GM19324 (cell line): Measurements from ENCODE around the gene IL6R.
"Not testable (repeated sequence)": the region's sequence is repeated elsewhere in the genome, so short reads cannot be mapped to it uniquely, and the experiment has no call there.

ENCODE experiments used
- ATAC-seq: cut with Tn5 transposase; IDR thresholded peaks from one replicate; pipeline ENCODE4 v1.9.1; 2021; ENCODE audit warnings: mild to moderate bottlenecking, moderate library complexity; ENCODE audit not compliant: unreplicated experiment, low FRiP score

The IL6R gene

DNA sequence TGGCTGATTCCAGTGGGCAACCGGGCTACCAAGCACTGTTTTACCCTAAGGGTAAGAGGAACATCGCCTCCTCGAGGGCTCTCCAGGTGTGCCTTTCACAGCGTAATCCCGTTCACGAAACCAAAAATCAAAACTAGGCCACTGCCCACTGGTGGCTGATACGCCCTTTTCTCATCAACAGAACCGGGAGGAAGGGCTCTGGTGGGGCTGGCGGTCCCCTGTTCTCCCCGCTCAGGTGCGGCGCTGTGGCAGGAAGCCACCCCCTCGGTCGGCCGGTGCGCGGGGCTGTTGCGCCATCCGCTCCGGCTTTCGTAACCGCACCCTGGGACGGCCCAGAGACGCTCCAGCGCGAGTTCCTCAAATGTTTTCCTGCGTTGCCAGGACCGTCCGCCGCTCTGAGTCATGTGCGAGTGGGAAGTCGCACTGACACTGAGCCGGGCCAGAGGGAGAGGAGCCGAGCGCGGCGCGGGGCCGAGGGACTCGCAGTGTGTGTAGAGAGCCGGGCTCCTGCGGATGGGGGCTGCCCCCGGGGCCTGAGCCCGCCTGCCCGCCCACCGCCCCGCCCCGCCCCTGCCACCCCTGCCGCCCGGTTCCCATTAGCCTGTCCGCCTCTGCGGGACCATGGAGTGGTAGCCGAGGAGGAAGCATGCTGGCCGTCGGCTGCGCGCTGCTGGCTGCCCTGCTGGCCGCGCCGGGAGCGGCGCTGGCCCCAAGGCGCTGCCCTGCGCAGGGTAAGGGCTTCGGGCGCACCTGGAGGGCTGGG is at the start of gene IL6R:
IL6R (plus strand) TSS at position 360 of the 763 bp plus-strand sequence; CDS start at position 647, 287 bp downstream.
- peak; percentile 37 for ATAC-seq

DNA sequence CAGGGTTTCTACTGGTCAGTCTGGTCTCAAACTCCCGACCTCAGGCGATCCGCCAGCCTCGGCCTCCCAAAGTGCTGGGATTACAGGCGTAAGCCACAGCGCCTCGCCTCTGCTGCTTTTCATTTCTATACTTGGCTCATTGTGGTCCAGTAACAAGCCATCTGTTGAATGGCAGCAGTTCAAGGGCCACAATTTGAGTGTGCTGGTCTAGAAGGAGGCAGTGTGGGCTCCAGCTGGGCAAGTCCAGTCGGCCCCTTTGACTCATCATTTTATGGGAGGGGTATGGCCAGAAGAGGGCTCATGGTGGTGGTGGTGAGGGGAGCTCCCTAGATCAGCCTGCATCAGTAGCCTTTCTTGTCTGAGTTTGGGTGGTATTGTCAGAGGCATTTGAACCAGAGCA is 46.6 kb upstream of the IL6R start:
- no peak for ATAC-seq

DNA sequence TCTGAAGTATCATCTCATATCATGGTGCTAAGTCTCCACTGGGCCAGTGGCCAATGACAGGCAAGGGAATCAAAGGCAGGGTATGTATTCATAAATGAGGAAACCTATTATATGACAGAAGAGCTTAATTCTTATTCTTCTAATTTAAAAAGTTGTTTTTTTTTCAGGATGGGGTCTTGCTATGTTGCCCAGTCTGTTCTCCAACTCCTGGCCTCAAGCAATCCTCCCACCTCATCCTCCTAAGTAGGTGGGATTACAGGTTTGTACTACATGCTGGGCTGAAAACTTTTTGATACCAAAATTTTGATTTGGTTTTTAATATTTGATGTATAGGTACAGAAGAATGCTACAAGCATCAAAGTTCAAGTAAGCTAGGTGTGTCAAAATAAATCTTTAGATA is 44.9 kb upstream of the IL6R start:
- no peak for ATAC-seq

DNA sequence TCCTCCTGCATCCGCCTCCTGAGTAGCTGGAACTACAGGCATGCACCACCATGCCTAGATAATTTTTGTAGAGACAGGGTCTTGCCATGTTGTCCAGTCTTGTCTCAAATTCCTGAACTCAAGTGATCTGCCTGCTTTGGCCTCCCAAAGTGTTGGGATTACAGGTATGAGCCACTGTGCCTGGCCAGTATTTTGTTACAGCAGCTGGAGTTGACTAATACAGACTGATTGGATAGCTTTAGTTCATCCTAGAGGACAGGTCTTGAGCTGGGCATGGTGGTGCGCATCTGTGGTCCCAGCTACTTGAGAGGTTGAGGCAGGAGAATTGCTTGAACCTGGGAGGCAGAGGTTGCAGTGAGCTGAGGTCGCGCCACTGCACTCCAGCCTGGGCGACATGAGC is 44.3 kb upstream of the IL6R start:
- not testable (repeated sequence) for ATAC-seq

DNA sequence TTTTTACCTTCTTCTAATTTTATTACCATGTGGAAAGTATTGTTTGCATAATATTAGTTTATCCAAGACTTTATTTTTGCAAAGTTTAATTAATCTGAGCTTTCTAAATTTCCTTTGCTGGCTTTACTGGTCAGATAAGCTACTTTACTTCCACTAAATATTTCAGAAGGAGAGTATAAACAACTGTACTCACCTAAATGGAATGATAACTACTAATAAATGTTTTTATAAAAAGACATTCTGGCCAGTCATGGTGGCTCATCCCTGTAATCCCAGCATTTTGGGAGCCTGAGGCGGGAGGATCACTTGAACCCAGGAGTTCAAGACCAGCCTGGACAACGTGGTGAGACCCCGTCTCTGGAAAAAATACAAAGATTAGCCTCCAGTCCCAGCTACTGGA is 43.8 kb upstream of the IL6R start:
- ATAC-seq = no peak

DNA sequence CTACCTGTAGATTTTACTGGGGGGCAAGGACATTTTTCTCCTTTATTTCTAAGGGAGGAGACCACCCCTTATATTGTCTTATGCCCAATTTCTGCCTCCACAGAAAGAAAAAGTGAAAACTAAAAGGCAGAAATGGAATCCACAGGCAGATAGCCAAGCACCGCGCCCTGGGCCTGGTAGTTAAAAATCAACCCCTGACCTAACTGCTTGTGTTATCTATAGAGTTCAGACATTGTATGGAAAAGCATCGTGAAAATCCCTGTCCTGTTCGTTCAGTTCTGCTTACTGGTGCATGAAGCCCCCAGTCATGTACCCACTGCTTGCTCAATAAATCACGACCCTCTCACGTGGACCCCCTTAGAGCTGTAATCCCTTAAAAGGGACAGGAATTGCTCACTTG is 33.7 kb upstream of the IL6R start:
- ATAC-seq = no peak

DNA sequence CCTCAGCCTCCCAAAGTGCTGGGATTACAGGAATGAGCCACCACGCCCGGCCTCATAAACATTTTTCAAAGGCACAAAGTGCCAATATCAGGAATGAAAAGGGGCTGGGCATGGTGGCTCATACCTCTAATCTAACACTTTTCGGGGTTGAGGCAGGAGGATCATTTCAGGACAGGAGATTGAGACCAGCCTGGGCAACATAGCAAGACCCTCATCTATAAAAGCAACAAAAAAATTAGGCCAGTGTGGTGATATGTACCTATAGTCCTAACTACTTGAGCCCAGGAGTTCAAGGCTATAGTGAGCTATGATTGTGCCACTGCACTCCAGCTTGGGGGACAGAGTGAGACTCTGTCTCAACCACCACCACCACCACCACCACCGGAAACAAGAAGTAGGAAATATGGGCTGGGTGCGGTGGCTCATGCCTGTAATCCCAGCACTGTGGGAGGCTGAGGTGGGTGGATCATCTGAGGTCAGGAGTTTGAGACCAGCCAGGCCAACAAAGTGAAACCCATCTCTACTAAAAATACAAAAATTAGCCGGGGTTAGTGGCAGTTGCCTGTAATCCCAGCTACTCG is 31.3 kb upstream of the IL6R start:
- ATAC-seq = not testable (repeated sequence)

DNA sequence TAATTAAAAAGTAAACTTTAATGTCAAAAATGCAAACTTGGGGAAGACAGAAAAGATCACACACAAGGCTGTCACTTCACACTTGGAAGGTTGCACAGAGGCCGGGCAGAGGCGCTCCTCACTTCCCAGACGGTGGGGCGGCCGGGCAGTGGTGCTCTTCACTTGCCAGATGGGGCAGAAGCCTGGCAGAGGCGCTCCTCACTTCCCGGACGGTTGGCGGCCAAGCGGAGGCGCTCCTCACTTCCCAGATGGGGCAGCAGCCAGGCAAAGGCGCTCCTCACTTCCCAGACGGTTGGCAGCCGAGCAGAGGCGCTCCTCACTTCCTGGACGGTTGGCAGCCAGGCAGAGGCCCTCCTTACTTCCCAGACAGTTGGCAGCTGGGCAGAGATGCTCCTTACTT is 25.8 kb upstream of the IL6R start:
- ATAC-seq = no peak

DNA sequence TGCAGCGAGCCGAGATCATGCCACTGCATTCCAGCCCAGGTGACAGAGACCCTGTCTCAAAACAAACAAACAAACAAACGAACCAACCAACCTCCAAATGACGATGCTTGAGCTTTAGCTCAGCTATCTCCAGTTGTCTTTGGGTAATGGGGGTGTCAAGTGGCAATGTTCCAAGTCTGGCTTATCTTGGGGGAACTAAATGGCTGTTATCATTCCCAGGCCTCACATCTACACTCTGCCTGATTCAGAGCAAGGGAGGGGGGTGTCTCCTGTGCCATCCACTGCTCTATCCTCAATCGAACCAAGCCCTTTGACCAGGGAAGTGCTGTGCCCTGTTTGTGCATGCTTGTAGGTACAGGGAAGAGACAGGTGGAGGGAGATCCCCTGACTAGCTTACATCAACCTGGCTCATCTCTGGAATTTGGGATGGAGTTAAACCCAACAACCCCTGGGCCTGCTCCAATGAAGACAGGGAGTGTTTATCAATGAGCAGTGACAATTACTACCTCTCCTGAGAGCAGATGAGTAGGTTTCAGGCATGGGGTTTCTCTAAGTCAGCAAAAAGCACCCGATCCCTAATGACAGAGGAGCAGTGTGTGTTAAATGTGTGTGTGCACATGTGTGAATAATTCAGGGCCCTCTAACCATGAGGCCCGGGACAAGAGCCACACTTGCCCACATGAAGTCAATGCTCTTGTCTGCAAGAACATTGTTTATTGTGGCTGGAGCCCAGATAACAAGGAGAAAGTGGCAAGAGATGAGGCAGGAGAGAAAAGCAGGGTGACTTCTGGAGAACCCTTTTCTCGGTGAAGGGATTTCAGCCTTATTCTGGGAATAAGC is 20.3 kb upstream of the IL6R start:
- ATAC-seq = no peak

DNA sequence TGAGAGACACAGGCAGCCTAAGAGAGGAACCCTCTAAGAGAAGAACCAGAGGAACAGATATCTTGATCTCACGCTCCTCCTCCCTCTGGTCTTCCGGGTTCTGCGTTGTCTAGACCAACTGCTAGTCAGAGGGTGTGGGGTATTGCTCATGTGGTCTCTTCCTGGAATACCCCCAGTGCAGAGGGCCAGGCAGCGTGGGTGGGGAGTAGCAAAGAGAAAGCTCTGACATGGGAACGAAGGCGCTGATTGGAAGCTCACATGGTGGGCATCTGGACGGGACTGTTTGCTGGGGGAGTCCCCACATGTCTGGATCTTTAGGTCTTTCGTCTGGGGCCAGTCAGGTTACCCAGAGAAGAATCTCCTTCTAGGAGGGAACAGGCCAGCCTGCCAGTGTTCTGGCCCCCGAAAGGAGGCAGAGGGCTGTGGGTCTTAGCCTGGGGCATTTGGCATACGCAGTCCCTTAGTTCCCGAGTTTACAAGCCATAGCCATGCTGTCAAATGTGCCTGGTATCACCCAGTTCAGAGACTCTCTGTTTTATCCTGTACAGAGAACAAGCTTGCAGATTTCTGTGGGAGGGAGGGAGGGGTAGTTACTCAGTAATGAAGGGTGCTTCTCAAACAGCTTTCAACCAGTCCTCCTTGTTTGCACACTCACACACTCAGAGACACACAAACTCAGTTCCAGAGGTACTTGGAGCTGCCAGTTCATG is 18.3 kb upstream of the IL6R start:
- ATAC-seq = peak; percentile 76

DNA sequence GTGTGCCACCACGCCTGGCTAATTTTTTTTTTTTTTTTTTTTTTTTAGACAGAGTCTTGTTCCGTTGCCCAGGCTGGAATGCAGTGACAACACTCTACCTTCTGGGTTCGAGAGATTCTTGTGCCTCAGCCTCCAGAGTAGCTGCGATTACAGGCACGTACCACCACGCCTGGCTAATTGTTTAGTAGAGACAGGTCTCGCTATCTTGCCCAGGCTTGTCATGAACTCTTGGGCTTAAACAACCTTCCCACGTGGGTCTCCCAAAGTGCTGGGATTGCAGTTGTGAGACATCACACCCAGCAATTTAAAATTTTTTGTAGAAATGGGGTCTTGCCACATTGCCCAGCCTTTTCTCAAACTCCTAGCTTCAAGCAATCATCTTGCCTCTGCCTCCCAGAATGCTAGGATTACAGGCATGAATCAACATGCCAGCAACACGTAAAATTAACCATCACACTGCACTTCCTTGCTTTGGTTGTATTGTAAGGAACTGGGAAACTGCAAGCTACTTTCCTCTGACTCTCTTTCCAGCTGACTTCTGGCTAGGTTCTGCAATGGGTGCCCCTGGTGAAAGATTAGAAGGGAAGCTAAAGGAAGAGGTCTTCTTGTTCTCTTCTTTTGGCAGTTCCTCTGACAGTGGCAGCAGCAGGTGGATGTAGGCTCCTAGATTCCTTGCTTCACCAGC is 13.9 kb upstream of the IL6R start:
- no peak for ATAC-seq

DNA sequence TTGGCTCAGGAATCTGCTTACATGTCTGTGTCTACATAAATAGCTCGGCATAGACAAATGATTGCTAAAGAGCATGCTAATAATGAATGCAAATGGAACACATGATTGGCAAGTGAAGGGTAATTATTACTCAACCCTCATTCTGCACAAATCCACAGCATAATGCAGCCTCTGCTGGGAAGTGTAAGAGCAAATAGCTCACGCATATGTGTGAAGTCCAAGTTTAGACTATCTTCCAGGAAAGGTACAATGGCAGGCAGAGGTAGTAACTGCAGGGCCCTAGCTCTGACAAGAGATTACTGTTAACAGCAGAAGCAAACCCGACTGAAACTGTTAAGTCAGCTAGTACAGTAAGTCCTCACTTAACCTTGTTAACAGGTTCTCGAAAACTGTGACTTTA is 7.0 kb upstream of the IL6R start:
- no peak for ATAC-seq

DNA sequence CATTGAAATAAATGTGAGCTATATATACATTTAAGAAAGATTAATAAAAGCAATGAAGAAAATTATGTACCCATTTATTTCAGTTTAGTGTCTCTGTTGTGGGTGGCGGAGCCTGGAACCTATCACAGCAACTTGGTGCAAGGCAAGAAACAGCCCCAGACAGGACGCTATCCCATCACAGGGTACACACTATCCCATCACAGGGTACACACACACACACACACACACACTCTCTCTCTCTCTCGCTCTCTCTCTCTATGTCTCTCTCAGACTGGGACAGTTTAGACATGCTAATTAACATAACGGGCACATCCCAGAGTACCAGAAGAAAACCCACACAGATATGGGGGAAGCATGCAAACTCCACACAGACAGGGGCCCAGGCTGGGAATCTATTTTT is 6.5 kb upstream of the IL6R start:
- ATAC-seq = no peak

DNA sequence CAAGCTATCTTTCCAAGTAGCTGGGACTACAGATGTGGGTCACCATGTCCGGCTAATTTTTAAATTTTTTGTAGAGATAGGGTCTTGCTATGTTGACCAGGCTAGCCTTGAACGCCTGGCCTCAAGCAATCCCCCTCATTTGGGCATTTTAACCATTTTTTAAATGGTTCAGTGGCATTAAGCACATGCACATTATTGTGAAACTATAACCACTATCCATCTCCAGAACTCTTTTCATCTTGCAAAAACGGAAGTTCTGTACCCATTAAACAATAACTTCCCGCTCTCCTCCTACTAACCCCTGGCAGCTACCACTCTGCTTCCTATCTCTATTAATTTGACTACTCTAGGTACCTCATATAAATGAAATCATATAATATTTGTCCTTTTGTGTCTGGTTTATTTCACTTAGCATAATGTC is 4.8 kb upstream of the IL6R start:
- ATAC-seq = no peak

DNA sequence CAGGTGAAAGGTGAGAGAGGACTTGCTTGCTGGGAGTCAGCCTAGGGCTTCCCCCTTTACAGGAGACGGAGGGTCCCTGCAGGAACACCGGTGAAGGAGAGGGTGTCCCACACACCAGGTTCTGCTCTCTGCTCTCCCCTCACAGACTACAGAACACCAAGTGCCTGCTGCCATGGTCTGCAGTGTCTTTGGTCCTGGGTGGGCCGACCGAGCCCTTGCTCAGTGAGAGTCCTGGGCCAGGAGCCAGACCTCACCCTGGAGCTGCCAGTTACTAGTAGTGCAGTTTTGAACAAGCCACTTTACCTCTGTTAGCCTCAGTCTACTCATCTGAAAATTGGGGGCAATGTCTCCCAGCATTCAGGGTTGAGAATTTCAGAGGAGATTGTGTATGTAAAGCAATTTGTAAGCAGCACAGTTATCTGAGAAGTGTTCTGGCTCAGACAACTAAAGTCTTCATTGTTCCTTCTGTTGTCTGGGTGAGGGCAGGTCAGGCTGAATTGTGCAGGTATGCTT is 2.7 kb upstream of the IL6R start:
- no peak for ATAC-seq

DNA sequence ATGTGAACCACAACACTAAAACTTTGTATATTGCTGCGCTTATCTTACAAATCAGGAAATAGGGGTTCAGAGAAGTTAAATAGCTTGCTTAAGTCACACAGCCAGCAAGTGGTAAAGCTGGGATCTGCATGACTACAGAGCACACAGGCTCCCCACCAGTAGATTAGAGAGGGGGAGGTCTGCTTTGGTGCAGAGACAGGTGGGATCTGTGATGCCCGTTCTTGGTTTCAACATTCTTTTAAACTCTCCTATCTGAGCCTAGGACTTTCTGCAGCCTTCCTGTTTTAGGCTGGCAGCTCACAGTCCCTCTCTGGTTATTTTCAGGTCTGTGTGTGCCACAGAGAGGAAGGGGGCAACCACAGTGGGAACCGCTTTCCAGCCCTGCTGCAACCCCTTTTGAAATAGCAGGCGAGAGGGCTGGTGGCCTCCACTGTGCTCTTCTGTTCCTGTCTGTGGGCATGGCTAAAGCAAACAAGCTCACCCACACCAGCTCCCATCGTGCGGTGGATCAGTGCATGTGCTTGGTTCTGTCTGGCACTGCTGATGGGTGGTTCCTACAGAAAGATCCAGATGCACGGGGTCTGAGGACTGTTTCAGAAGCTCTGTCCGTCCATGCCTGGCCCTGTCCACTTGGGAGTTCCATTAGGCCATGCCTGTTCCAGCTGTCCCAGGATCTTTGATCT is 1.7 kb upstream of the IL6R start:
- no peak for ATAC-seq

DNA sequence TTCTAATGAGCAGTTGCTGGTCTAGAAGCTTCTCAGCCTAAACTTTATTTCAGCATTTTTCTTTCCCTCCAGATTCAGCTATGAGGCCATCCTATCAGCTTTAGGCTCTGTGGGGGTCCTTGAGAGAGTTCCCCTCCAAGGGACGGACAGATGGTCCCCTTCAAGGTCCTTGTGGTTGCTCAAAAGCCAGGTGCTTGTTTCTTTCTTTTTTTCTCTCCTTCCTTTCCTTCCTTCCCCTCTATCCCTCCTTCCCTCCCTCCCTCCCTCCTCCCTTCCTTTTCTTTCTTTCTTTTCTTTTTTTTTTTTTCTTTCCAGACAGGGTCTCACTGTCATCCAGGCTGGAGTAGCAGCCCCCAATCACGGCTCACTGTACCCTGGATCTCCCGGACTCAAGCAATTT is 1.2 kb upstream of the IL6R start:
- ATAC-seq = no peak

DNA sequence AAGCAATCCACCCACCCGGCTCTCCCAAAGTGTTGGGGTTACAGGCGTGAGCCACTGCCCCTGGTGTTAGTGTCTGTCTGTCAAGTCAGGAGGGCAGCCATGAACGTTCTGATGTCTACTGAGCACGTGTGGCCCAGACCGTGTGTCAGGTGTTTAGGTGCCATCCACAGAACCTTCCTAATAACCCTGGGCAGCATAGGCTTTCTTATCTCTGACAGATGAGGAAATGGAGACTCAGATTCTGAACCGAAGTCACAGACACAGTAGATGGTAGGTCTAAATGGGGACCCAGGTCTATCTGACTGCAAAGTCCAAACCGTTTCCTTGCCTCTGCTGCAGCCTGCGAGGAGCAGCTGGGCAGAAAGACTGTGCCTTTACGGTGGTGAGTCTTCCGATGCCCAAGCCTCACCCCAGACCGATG is 622 bp upstream of the IL6R start:
- peak; percentile 2 for ATAC-seq

DNA sequence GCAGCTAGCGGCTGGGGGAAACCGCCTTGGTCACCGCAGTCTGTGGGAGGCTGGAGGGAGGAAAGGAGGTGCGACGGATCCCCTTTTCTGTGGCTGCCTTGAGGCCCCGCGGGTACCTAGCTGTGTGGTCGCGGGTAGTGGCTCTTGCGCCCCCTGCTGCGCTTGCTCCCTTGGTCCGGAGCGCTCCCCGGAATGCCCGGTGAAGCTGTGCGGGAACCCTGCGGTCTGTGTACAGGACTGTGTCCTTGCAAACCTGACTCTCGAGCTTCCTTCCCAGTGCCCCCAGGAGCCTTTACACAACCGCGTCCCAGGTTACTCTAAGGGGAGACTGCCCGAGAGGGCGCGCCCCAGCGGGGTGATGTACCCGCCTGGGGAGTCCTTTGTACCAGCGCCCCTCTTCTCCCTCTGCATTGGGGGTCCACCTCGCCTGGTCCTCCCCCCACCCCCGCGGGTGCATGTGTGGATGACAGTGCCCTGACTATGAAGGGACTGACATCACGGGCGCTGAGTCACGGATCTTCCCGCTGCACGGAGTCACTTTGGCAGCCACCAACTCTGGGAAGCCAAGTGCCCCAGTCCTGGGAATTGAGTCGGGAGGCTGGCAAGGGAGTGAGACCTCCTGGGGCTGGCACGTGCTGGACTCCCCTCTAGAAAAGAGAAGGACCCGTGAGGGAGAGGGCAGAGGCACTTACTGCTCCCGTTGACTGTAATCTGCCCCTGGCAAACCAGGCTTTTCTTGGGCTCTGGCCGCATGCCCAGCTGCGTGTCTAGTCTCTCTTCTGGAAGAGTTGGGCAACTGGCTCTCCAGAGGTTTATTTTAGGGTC is 816 bp downstream of the IL6R start:
- peak; percentile 19 for ATAC-seq
